ENCODE measurements around the gene MYO7B. TPM values are rescaled to one million over a fixed set of nuclear protein-coding genes. Genes with fewer than 3 reads are reported as not detected.

Gene MYO7B
- total RNA-seq, 2 experiments from 2014 or later, result 0.14 to 0.58 TPM

DNA sequence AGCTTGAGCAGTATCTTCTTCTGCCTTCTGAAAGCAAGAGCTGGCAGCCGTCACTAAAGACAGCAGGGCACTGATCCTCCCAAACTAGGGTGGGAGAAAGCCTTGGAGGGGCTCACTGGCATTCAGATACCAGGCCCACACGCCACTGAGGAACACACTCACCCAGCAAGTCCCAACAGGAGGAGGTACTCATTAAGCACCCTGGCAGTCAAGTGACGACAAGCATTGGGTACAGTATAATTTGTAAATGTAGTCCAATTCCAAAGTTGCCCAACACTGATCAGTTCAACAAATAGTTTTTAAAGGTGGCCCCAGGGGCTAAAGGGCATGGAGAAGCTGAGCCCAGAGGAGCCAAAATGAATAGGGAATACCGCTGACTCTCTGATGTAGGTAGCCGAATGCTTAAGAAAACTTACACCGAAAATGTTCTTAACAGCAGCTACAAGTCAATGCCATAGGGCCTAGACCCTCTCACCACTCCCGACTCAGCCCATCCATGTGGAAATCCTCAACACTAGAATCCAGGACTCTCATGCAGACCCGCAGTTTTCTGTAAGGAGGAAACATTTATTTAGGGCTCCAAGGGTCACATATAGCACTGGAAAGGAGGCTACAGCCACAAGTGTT, 129.9 kb downstream of the MYO7B start:
- H3K9me3 Mint-ChIP-seq, result no peaks in the 10 kb centered on the region
- POLR2A ChIA-PET, result interaction anchor here (0.5 kb wide), 1 partner anchor 125 kb away, joined by 3 read pairs; no protein-coding TSS in a partner anchor
- H3K27me3 Mint-ChIP-seq, result peaks cover 54% of the 10 kb centered on the region
- CTCF ChIA-PET, result no interaction called here
- no peak for DNase-seq
- H3K36me3 Mint-ChIP-seq, result no peaks in the 10 kb centered on the region
- no peaks in the 10 kb centered on the region for H3K4me1 Mint-ChIP-seq (ENCODE audit: low read depth)
- no peak overlapping the region for H3K27ac Mint-ChIP-seq
- intact Hi-C loops (cut with micrococcal nuclease), result no loop called here
- H3K4me3 Mint-ChIP-seq, result no peak overlapping the region

- POLR2A ChIA-PET, result no interaction called here
These were observed 133.6 kb downstream of the MYO7B start for GRCh38 chr2:127669056-127669455.

DNA sequence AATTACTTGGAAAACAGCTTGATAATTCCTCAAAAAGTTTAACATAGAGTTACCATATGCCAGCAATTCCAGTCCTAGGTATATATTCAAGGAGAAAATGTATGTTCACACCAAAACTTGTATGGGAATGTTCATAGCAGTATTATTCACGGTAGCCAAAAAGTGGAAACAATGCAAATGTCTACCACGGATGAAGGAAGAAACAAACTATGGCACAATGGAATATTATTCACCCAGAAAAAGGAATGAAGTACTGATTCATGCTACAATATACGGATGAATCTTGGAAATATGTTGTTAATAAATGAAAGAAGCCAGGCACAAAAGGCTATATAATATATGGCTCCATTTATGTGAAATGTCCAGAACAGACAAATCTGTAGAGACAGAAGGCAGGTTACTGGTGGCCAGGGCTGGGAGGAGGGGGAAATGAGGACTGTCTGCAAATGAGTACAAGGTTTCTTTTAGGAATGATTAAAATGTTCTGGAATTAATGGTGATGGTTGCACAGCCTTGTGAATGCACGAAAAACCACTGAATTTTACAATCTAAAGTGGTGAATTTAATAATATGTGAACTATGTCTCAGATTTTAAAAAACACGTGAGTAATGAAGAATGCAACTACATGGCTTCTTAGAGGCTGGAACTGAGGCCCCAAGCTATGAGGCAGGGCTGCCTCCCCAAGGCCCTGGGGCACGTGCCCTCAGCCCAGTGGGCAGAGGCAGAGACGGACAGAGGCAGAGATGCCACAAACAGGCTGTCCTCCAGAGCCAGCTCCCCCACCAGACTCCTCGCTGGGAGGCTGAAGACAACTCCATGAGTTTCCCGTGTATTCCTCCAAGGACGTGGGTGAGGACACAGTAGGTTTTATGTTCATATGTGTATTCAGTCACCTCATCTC, 134.8 kb downstream of the MYO7B start:
- DNase-seq, result no peak
- CTCF ChIA-PET, result no interaction called here
- Mint-ChIP-seq H3K4me3 (no peak overlapping the region), H3K9me3 (no peaks in the 10 kb centered on the region), H3K27me3 (peaks cover 53% of the 10 kb centered on the region), H3K27ac (no peak overlapping the region), H3K4me1 (ENCODE audit: low read depth) (peaks cover 4% of the 10 kb centered on the region), H3K36me3 (no peaks in the 10 kb centered on the region)
- POLR2A ChIA-PET, result no interaction called here
- intact Hi-C loops (cut with micrococcal nuclease), result no loop called here

More at GRCh38 chr2:127669056-127669455, 133.6 kb downstream of the MYO7B start:
- intact Hi-C loops (cut with micrococcal nuclease), result no loop called here
- CTCF ChIA-PET, result no interaction called here
- Mint-ChIP-seq H3K9me3 (no peaks in the 10 kb centered on the region), H3K4me1 (ENCODE audit: low read depth) (no peaks in the 10 kb centered on the region), H3K36me3 (no peaks in the 10 kb centered on the region), H3K27ac (no peak overlapping the region), H3K27me3 (peaks cover 54% of the 10 kb centered on the region), H3K4me3 (no peak overlapping the region)
- DNase-seq, result no peak

DNA sequence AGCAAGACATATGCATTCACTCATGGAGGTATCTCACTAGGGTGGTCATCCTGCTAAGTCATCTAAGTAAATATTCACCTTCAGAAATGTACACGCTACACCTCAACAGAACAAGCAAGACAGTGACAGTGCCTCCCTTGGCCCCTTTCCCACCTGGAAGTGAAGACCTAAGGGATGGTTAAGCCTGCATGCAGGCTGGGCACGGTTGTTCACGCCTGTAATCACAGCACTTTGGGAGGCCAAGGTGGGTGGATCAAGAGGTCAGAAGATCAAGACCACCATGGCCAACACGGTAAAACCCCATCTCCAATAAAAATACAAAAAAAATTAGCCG, 135.4 kb downstream of the MYO7B start:
- Mint-ChIP-seq H3K4me1 (ENCODE audit: low read depth) (peaks cover 4% of the 10 kb centered on the region), H3K9me3 (no peaks in the 10 kb centered on the region), H3K4me3 (no peak overlapping the region), H3K36me3 (no peaks in the 10 kb centered on the region), H3K27ac (no peak overlapping the region), H3K27me3 (peaks cover 50% of the 10 kb centered on the region)
- ChIA-PET POLR2A (no interaction called here), CTCF (no interaction called here)
- DNase-seq, result no peak
- intact Hi-C loops (cut with micrococcal nuclease), result no loop called here

GRCh38 chr2:127671557-127672302, 136.2 kb downstream of the MYO7B start:
- no peak for DNase-seq
- Mint-ChIP-seq H3K4me3 (no peak overlapping the region), H3K9me3 (no peaks in the 10 kb centered on the region), H3K4me1 (ENCODE audit: low read depth) (peaks cover 4% of the 10 kb centered on the region), H3K27me3 (peaks cover 48% of the 10 kb centered on the region), H3K36me3 (no peaks in the 10 kb centered on the region), H3K27ac (peak overlapping the region; percentile 8)
- ChIA-PET CTCF (no interaction called here), POLR2A (no interaction called here)
- intact Hi-C loops (cut with micrococcal nuclease), result no loop called here

GRCh38 chr2:127672341-127673224, 137.1 kb downstream of the MYO7B start:
- H3K27me3 Mint-ChIP-seq, result peaks cover 46% of the 10 kb centered on the region
- ChIA-PET POLR2A (no interaction called here), CTCF (no interaction called here)
- no peak overlapping the region for H3K4me3 Mint-ChIP-seq
- H3K27ac Mint-ChIP-seq, result no peak overlapping the region
- peaks cover 4% of the 10 kb centered on the region for H3K4me1 Mint-ChIP-seq (ENCODE audit: low read depth)
- no peak for DNase-seq
- intact Hi-C loops (cut with micrococcal nuclease), result no loop called here
- no peaks in the 10 kb centered on the region for H3K9me3 Mint-ChIP-seq
- no peaks in the 10 kb centered on the region for H3K36me3 Mint-ChIP-seq

GRCh38 chr2:127673291-127674069, 138.0 kb downstream of the MYO7B start:
- Mint-ChIP-seq H3K36me3 (no peaks in the 10 kb centered on the region), H3K9me3 (no peaks in the 10 kb centered on the region), H3K27me3 (peaks cover 46% of the 10 kb centered on the region), H3K4me3 (no peak overlapping the region), H3K27ac (no peak overlapping the region), H3K4me1 (ENCODE audit: low read depth) (peaks cover 4% of the 10 kb centered on the region)
- DNase-seq, result no peak
- POLR2A ChIA-PET, result no interaction called here
- CTCF ChIA-PET, result interaction anchor here (1.4 kb wide), 1 partner anchor 22 kb away, joined by 4 read pairs; no protein-coding TSS in a partner anchor
- intact Hi-C loops (cut with micrococcal nuclease), result no loop called here

- H3K9me3 Mint-ChIP-seq, result no peaks in the 10 kb centered on the region
- no peaks in the 10 kb centered on the region for H3K36me3 Mint-ChIP-seq
- no peak overlapping the region for H3K27ac Mint-ChIP-seq
- ChIA-PET POLR2A (no interaction called here), CTCF (interaction anchor here (1.4 to 2.6 kb wide), 2 partner anchors 23 to 24 kb away, joined by 4 to 10 read pairs; no protein-coding TSS in a partner anchor)
- H3K27me3 Mint-ChIP-seq, result peaks cover 43% of the 10 kb centered on the region
- peak; percentile 21 for DNase-seq
- intact Hi-C loops (cut with micrococcal nuclease), result no loop called here
- H3K4me1 Mint-ChIP-seq (ENCODE audit: low read depth), result peaks cover 4% of the 10 kb centered on the region
- peak overlapping the region; percentile 58 for H3K4me3 Mint-ChIP-seq
These were observed 139.0 kb downstream of the MYO7B start for GRCh38 chr2:127674241-127675209.

GRCh38 chr2:127675331-127676261, 140.1 kb downstream of the MYO7B start, which contains the start of gene LIMS2:
LIMS2 (minus strand) TSS chr2:127675530; CDS start chr2:127675024, 506 bp downstream.
- H3K27me3 Mint-ChIP-seq, result peaks cover 36% of the 10 kb centered on the region
- DNase-seq, result no peak
- peak within 1 kb of the TSS; percentile 58 for H3K4me3 Mint-ChIP-seq
- no peak within 1 kb of the TSS for H3K27ac Mint-ChIP-seq
- intact Hi-C loops (cut with micrococcal nuclease), result no loop called here
- peaks cover 4% of the 10 kb centered on the region for H3K4me1 Mint-ChIP-seq (ENCODE audit: low read depth)
- no peaks in the 10 kb centered on the region for H3K36me3 Mint-ChIP-seq
- no peaks in the 10 kb centered on the region for H3K9me3 Mint-ChIP-seq
- ChIA-PET POLR2A (interaction anchor here (0.7 kb wide), 1 partner anchor 21 kb away, joined by 3 read pairs; no protein-coding TSS in a partner anchor), CTCF (interaction anchor here (0.6 to 2.6 kb wide), 7 partner anchors 20 to 125 kb away, joined by 3 to 10 read pairs (median 4); partner anchors contain the start of gene GPR17)

Measured in activated CD4-positive, alpha-beta memory T cell treated with anti-CD3 and anti-CD28 coated beads for 36 hours (primary cell).